ENCODE results near the gene SMIM10.
"Not testable (repeated sequence)": the region's sequence is repeated elsewhere in the genome, so short reads cannot be mapped to it uniquely, and the experiment has no call there.

GRCh38 chrX:135030207-135030963 lies 39.6 kb downstream of the SMIM10 start:
- TF ChIP-seq CTCF, POLR2A (IDR thresholded peaks at IDR 0.05): not testable (repeated sequence)
